Nephron (organoid): Measurements from ENCODE around the gene LAMA5.
A peak's percentile ranks its signal among the peaks of the same experiment; 100 is the strongest.

ENCODE experiments used
- H3K27ac Mint-ChIP-seq, 3 experiments: 2 replicates each; pipeline ENCODE4 v1.8.0; 2020; ENCODE audit warnings: mixed read lengths in 3 of 3, mild to moderate bottlenecking in 2 of 3, moderate library complexity in 1 of 3
- H3K27me3 Mint-ChIP-seq: 2 replicates; pipeline ENCODE4 v1.8.0; 2021; ENCODE audit warnings: low read depth, mild to moderate bottlenecking, moderate library complexity, mixed read lengths
- H3K36me3 Mint-ChIP-seq: 2 replicates; pipeline ENCODE4 v1.8.0; 2020; ENCODE audit warnings: low read depth, mixed read lengths
- H3K4me1 Mint-ChIP-seq: 2 replicates; pipeline ENCODE4 v1.8.0; 2020; ENCODE audit warnings: mixed read lengths
- H3K4me3 Mint-ChIP-seq, 3 experiments: 2 replicates each; pipeline ENCODE4 v1.8.0; 2020; ENCODE audit warnings: mild to moderate bottlenecking in 3 of 3, mixed read lengths in 3 of 3, moderate library complexity in 2 of 3
- H3K9me3 Mint-ChIP-seq: 2 replicates; pipeline ENCODE4 v1.8.0; 2020; ENCODE audit warnings: mixed read lengths
- TF ChIP-seq, protein P1 (sequence below), 3 experiments: fragments of 200-600 bp; sonication (generic); IDR thresholded peaks; one replicate each; pipeline ENCODE4 v1.5.0; 2021; ENCODE audit warnings: antibody characterized with exemption in 3 of 3; ENCODE audit not compliant: unreplicated experiment in 3 of 3

The LAMA5 gene

GRCh38 chr20:62404761-62405107 is 37.6 kb upstream of the LAMA5 start:
- Mint-ChIP-seq H3K27me3 (peaks cover 10% of the 10 kb centered on the region), H3K36me3 (peaks cover 4% of the 10 kb centered on the region), H3K9me3 (no peaks in the 10 kb centered on the region), H3K4me3 (no peak overlapping the region), H3K27ac (no peak overlapping the region), H3K4me1 (peaks cover 11% of the 10 kb centered on the region)
- TF ChIP-seq, protein P1, sequence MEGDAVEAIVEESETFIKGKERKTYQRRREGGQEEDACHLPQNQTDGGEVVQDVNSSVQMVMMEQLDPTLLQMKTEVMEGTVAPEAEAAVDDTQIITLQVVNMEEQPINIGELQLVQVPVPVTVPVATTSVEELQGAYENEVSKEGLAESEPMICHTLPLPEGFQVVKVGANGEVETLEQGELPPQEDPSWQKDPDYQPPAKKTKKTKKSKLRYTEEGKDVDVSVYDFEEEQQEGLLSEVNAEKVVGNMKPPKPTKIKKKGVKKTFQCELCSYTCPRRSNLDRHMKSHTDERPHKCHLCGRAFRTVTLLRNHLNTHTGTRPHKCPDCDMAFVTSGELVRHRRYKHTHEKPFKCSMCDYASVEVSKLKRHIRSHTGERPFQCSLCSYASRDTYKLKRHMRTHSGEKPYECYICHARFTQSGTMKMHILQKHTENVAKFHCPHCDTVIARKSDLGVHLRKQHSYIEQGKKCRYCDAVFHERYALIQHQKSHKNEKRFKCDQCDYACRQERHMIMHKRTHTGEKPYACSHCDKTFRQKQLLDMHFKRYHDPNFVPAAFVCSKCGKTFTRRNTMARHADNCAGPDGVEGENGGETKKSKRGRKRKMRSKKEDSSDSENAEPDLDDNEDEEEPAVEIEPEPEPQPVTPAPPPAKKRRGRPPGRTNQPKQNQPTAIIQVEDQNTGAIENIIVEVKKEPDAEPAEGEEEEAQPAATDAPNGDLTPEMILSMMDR (IDR thresholded peaks at IDR 0.05; ENCODE audit: unreplicated experiment in 3 of 3), result no peak

- Mint-ChIP-seq H3K4me1 (peaks cover 6% of the 10 kb centered on the region), H3K9me3 (no peaks in the 10 kb centered on the region), H3K27ac (no peak overlapping the region), H3K27me3 (peaks cover 5% of the 10 kb centered on the region), H3K36me3 (peaks cover 4% of the 10 kb centered on the region), H3K4me3 (peak overlapping the region; percentile 48 to 63 (median 55))
- TF ChIP-seq, protein P1 (IDR thresholded peaks at IDR 0.05; ENCODE audit: unreplicated experiment in 3 of 3), result no peak
Measured at GRCh38 chr20:62404112-62404665, 37.1 kb upstream of the LAMA5 start.

- H3K36me3 Mint-ChIP-seq, result peaks cover 4% of the 10 kb centered on the region
Measured at GRCh38 chr20:62403331-62403730, 36.2 kb upstream of the LAMA5 start.

DNA sequence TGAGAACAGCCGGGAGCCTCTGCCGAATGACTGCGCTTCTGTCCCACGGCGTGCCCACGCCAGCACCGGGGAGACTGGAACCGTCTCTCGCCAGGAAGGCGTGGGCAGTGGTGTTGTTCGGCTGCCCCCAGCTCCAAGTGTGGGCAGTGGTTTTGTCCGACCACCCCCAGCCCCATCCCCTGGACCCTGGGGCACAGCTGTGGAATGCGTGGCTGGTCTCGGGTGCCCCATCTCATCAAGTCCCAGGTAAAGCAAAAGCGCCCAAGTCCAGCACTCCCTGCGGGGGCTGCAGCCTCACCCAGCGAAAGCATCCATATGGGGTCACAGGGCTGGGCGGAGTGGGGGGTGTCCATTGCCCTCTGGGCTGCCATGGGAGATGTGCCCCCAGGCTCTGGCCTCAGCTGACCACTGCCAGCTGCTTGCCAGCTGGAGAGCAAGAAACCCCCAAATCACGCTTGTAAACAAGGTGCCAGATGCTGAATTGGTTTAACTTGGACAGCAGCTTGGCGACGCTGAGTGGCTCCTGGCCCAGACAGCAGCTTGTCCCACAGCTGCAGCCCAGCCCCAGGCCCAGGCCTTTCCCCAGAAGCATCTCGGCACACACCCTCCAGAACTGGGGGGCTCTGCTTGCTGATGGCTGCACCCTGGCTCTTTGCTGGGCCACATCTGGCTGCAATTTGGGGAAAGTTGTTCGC is 35.5 kb upstream of the LAMA5 start:
- TF ChIP-seq, protein P1 (IDR thresholded peaks at IDR 0.05; ENCODE audit: unreplicated experiment in 3 of 3), result no peak
- Mint-ChIP-seq H3K36me3 (peaks cover 11% of the 10 kb centered on the region), H3K27me3 (no peaks in the 10 kb centered on the region), H3K27ac (no peak overlapping the region), H3K9me3 (no peaks in the 10 kb centered on the region), H3K4me1 (peaks cover 6% of the 10 kb centered on the region), H3K4me3 (peak overlapping the region in 1 of 3 experiments; percentile 73)

More at GRCh38 chr20:62403331-62403730, 36.2 kb upstream of the LAMA5 start:
- Mint-ChIP-seq H3K27me3 (no peaks in the 10 kb centered on the region), H3K9me3 (no peaks in the 10 kb centered on the region), H3K27ac (no peak overlapping the region), H3K4me1 (peaks cover 6% of the 10 kb centered on the region), H3K4me3 (peak overlapping the region; percentile 36 to 73 (median 69))
- TF ChIP-seq, protein P1 (IDR thresholded peaks at IDR 0.05; ENCODE audit: unreplicated experiment in 3 of 3), result no peak

DNA sequence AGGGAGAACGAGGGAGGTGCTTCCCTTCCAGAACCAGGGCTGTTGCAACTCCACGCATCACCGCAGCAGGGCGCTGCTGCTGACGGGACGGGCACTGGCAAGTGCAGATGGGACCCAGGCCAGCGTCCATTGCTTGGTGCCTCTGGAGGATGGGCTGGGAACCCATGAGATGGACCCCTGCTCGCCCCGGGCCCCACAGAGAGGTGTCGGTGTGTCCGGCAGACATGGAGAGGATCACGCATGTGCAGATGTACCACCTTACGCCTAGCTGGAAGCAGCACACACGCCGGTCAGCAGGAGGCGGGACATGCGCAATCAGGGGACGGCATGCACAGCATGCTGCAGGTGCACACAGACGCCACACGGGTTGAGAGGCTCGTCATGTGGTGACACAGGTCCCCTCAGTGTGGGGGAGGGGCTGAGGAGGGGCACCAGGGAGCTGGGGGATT is 34.2 kb upstream of the LAMA5 start:
- Mint-ChIP-seq H3K27me3 (no peaks in the 10 kb centered on the region), H3K9me3 (no peaks in the 10 kb centered on the region), H3K27ac (no peak overlapping the region), H3K4me1 (peaks cover 6% of the 10 kb centered on the region), H3K4me3 (no peak overlapping the region), H3K36me3 (peaks cover 11% of the 10 kb centered on the region)
- TF ChIP-seq, protein P1 (IDR thresholded peaks at IDR 0.05; ENCODE audit: unreplicated experiment in 3 of 3), result peak in 2 of 3 experiments; percentile 18 to 23

DNA sequence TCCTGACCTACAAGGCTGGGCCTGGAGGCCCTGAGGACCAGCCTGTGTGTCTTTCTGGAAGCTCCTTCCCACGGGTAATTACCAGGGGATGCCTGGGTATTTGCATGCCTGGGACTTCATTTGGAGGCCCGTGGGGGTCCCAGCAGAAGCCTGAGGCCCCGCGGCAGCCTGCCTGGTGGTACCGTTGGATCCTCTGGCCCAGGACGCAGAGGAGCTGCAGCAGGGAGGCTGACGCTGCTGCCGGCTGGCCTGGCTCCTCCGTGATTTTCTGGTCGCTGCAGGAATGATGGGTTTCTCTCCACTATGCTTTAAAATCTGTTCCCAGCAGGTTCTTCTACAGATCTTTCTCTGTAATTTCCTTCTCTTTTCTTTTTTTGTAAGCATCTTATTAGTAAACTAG is 33.4 kb upstream of the LAMA5 start:
- H3K9me3 Mint-ChIP-seq, result no peaks in the 10 kb centered on the region
- TF ChIP-seq, protein P1 (IDR thresholded peaks at IDR 0.05; ENCODE audit: unreplicated experiment in 3 of 3), result no peak
- H3K4me3 Mint-ChIP-seq, result no peak overlapping the region
- peaks cover 5% of the 10 kb centered on the region for H3K4me1 Mint-ChIP-seq
- no peaks in the 10 kb centered on the region for H3K27me3 Mint-ChIP-seq
- no peak overlapping the region for H3K27ac Mint-ChIP-seq
- peaks cover 11% of the 10 kb centered on the region for H3K36me3 Mint-ChIP-seq
